NB4 (cell line): ENCODE measurements around the gene TRAK1.

Experiments used
- DNase-seq: peaks from one replicate; pipeline ENCODE4 v3.0.0; 2010; ENCODE audit warnings: low read depth
- H3K4me3 ChIP-seq: one replicate; pipeline ENCODE4 v1.5.1; 2011; ENCODE audit warnings: mild to moderate bottlenecking, low read depth, low read length, moderate library complexity
- CTCF ChIP-seq: IDR thresholded peaks from one replicate; pipeline ENCODE4 v1.5.1; 2012; ENCODE audit warnings: low read depth, low read length
- MAX ChIP-seq: IDR thresholded peaks from 2 replicates; pipeline ENCODE4 v1.6.1; 2011; ENCODE audit warnings: low read depth, low read length
- MYC ChIP-seq: IDR thresholded peaks from 2 replicates; pipeline ENCODE4 v1.6.1; 2011; ENCODE audit warnings: low read depth, low read length
- POLR2A ChIP-seq: IDR thresholded peaks from 2 replicates; pipeline ENCODE4 v1.6.1; 2011; ENCODE audit warnings: mild to moderate bottlenecking; ENCODE audit not compliant: insufficient read length; ENCODE audit errors: extremely low read depth

TRAK1 gene

GRCh38 chr3:42195879-42196330 lies 104.7 kb downstream of the TRAK1 start:
- TF ChIP-seq MYC (no peak), POLR2A (no peak), CTCF (no peak), MAX (no peak)
- no peak for DNase-seq
- no peak overlapping the region for H3K4me3 ChIP-seq

- DNase-seq: no peak
- no peak for TF ChIP-seq CTCF
- TF ChIP-seq POLR2A: no peak
- no peak for TF ChIP-seq MYC
- no peak for TF ChIP-seq MAX
- no peak overlapping the region for H3K4me3 ChIP-seq
These were observed 107.6 kb downstream of the TRAK1 start for GRCh38 chr3:42198709-42199108.

- no peak for DNase-seq
- TF ChIP-seq MAX: no peak
- TF ChIP-seq POLR2A: no peak
- TF ChIP-seq CTCF: no peak
- TF ChIP-seq MYC: no peak
- no peak overlapping the region for H3K4me3 ChIP-seq
These were observed 111.2 kb downstream of the TRAK1 start for GRCh38 chr3:42202217-42202865.

- TF ChIP-seq MYC (no peak), POLR2A (no peak), CTCF (no peak), MAX (no peak)
- no peak for DNase-seq
- no peak overlapping the region for H3K4me3 ChIP-seq
These were observed 113.9 kb downstream of the TRAK1 start for GRCh38 chr3:42204867-42205599.

- no peak overlapping the region for H3K4me3 ChIP-seq
- no peak for DNase-seq
- TF ChIP-seq POLR2A (no peak), MAX (no peak), MYC (no peak), CTCF (no peak)
These were observed 114.8 kb downstream of the TRAK1 start for GRCh38 chr3:42205800-42206514.
